CD4-positive, alpha-beta T cell (primary cell): ENCODE data around the gene RAET1L. TPM values are rescaled to one million over a fixed set of nuclear protein-coding genes. Genes with fewer than 3 reads are reported as not detected.

Source experiments
- ATAC-seq: fragments of 200-7000 bp; cut with Tn5 transposase; one replicate; pipeline ENCODE4 v1.10.0; 2022; ENCODE audit warnings: mild to moderate bottlenecking; ENCODE audit not compliant: poor library complexity
- CTCF ChIA-PET: fragments of 350-600 bp; sonication (Branson Sonifier 250); formaldehyde crosslinking; loops from one replicate; lab custom pipeline; 2021; ENCODE audit warnings: antibody characterized with exemption, inconsistent platforms; lab: Charles Lee
- POLR2A ChIA-PET: fragments of 350-600 bp; sonication (Branson Sonifier 250); formaldehyde crosslinking; loops from one replicate; lab custom pipeline; 2021; ENCODE audit warnings: antibody characterized with exemption, inconsistent platforms; lab: Charles Lee
- DNase-seq, 14 experiments: peaks; one replicate each; pipeline ENCODE4 v3.0.0-alpha.2; 2013 to 2020; ENCODE audit warnings: mixed read lengths in 2 of 14
- H3K27ac ChIP-seq, 2 donors: one replicate each; pipeline versions ENCODE4 v1.5.1 to v1.7.0; 2013; ENCODE audit warnings: low read length in 2 of 2, low read depth in 1 of 2, mild to moderate bottlenecking in 1 of 2
- H3K27me3 ChIP-seq, 2 experiments: 1 replicate in 1 of 2; 2 replicates in 1 of 2; pipeline versions ENCODE4 v1.6.1 to v1.7.0; 2013; ENCODE audit warnings: low read length in 2 of 2, control low read depth in 1 of 2, mild to moderate bottlenecking in 1 of 2, moderate library complexity in 1 of 2; ENCODE audit not compliant: insufficient read depth in 2 of 2, control insufficient read depth in 1 of 2
- H3K36me3 ChIP-seq: one replicate; pipeline ENCODE4 v1.6.1; 2013; ENCODE audit warnings: low read length, control low read depth; ENCODE audit not compliant: insufficient read depth
- H3K4me1 ChIP-seq: one replicate; pipeline ENCODE4 v1.6.1; 2013; ENCODE audit warnings: low read length, control low read depth; ENCODE audit not compliant: insufficient read depth
- H3K4me3 ChIP-seq: one replicate; pipeline ENCODE4 v1.5.1; 2013; ENCODE audit warnings: mild to moderate bottlenecking, low read length, moderate library complexity
- H3K9me3 ChIP-seq, 2 experiments: 1 replicate in 1 of 2; 2 replicates in 1 of 2; pipeline versions ENCODE4 v1.6.1 to v1.7.0; 2013; ENCODE audit warnings: low read length in 2 of 2, mild to moderate bottlenecking in 2 of 2, control low read depth in 1 of 2, moderate library complexity in 1 of 2; ENCODE audit not compliant: control insufficient read depth in 1 of 2, insufficient read depth in 1 of 2
- H3K27ac Mint-ChIP-seq: one replicate; pipeline ENCODE4 v1.8.0; 2020; ENCODE audit warnings: mixed read lengths
- H3K27me3 Mint-ChIP-seq: one replicate; pipeline ENCODE4 v1.8.0; 2021; ENCODE audit warnings: mixed read lengths
- H3K36me3 Mint-ChIP-seq: one replicate; pipeline ENCODE4 v1.8.0; 2021; ENCODE audit warnings: low read depth, mixed read lengths
- H3K4me1 Mint-ChIP-seq: one replicate; pipeline ENCODE4 v1.8.0; 2021; ENCODE audit warnings: low read depth, mixed read lengths
- H3K4me3 Mint-ChIP-seq: one replicate; pipeline ENCODE4 v1.8.0; 2020; ENCODE audit warnings: mild to moderate bottlenecking, mixed read lengths
- H3K9me3 Mint-ChIP-seq: one replicate; pipeline ENCODE4 v1.8.0; 2020; ENCODE audit warnings: mixed read lengths
- CTCF ChIP-seq: fragments of 200-600 bp; IDR thresholded peaks from one replicate; pipeline ENCODE4 v1.8.0; 2022; ENCODE audit warnings: antibody characterized with exemption, mild to moderate bottlenecking
- intact Hi-C, 2 experiments: fragments of 100-400 bp; cut with DNase I in 1 of 2; cut with micrococcal nuclease in 1 of 2; formaldehyde crosslinking; loops; one replicate each; pipeline versions ENCODE4 v1.15.1 to v1.9.0; 2023 to 2025; cut with DNase I, micrococcal nuclease
- total RNA-seq, 174 experiments: library from RNA in 2 of 174; stranded (reverse) in 2 of 174; gene quantifications; one replicate each; pipeline ENCODE4 v1.2.3 and lab custom pipeline; 2021 to 2026

RAET1L gene
- total RNA-seq, 2 experiments from 2014 or later = not detected

GRCh38 chr6:150029276-150029675, 3.9 kb upstream of the RAET1L start:
- Mint-ChIP-seq H3K27ac (no peak overlapping the region), H3K4me3 (no peak overlapping the region), H3K27me3 (peaks cover 71% of the 10 kb centered on the region), H3K4me1 (peaks cover 9% of the 10 kb centered on the region), H3K9me3 (no peaks in the 10 kb centered on the region), H3K36me3 (no peaks in the 10 kb centered on the region)
- Histone ChIP-seq H3K36me3 (no peaks in the 10 kb centered on the region), H3K9me3 (peaks cover 0 to 5% of the 10 kb centered on the region in 2 experiments), H3K27ac (no peak overlapping the region), H3K4me3 (no peak overlapping the region), H3K27me3 (peaks cover 23 to 37% of the 10 kb centered on the region in 2 experiments), H3K4me1 (peaks cover 14% of the 10 kb centered on the region)
- ChIA-PET POLR2A (no interaction called here), CTCF (no interaction called here)
- intact Hi-C loops = no loop called here
- DNase-seq = no peak
- ATAC-seq = no peak
- no peak for TF ChIP-seq CTCF

GRCh38 chr6:150028799-150029198, 3.5 kb upstream of the RAET1L start:
- H3K36me3 ChIP-seq = no peaks in the 10 kb centered on the region
- H3K4me1 ChIP-seq = peaks cover 14% of the 10 kb centered on the region
- H3K36me3 Mint-ChIP-seq = no peaks in the 10 kb centered on the region
- H3K9me3 Mint-ChIP-seq = no peaks in the 10 kb centered on the region
- H3K4me1 Mint-ChIP-seq = peaks cover 9% of the 10 kb centered on the region
- H3K9me3 ChIP-seq = peaks cover 0 to 5% of the 10 kb centered on the region in 2 experiments
- peaks cover 74% of the 10 kb centered on the region for H3K27me3 Mint-ChIP-seq
- no peak for ATAC-seq
- ChIA-PET POLR2A (no interaction called here), CTCF (no interaction called here)
- no peak for DNase-seq
- peaks cover 23 to 37% of the 10 kb centered on the region in 2 experiments for H3K27me3 ChIP-seq
- intact Hi-C loops = no loop called here
- no peak overlapping the region for H3K27ac Mint-ChIP-seq
- no peak for TF ChIP-seq CTCF
- no peak overlapping the region for H3K27ac ChIP-seq
- H3K4me3 Mint-ChIP-seq = no peak overlapping the region
- no peak overlapping the region for H3K4me3 ChIP-seq

- Mint-ChIP-seq H3K4me3 (no peak overlapping the region), H3K27me3 (peaks cover 74% of the 10 kb centered on the region), H3K4me1 (peaks cover 9% of the 10 kb centered on the region), H3K27ac (no peak overlapping the region), H3K9me3 (no peaks in the 10 kb centered on the region), H3K36me3 (no peaks in the 10 kb centered on the region)
- Histone ChIP-seq H3K27ac (no peak overlapping the region), H3K4me1 (peaks cover 14% of the 10 kb centered on the region), H3K27me3 (peaks cover 23 to 37% of the 10 kb centered on the region in 2 experiments), H3K9me3 (peaks cover 0 to 5% of the 10 kb centered on the region in 2 experiments), H3K4me3 (no peak overlapping the region), H3K36me3 (no peaks in the 10 kb centered on the region)
- CTCF ChIA-PET = no interaction called here
- POLR2A ChIA-PET = no interaction called here
- intact Hi-C loops = no loop called here
- no peak for TF ChIP-seq CTCF
- ATAC-seq = no peak
- no peak for DNase-seq
Observed at GRCh38 chr6:150027806-150028565, 2.7 kb upstream of the RAET1L start.
